Measurements from ENCODE around the gene DPH6.

DNA sequence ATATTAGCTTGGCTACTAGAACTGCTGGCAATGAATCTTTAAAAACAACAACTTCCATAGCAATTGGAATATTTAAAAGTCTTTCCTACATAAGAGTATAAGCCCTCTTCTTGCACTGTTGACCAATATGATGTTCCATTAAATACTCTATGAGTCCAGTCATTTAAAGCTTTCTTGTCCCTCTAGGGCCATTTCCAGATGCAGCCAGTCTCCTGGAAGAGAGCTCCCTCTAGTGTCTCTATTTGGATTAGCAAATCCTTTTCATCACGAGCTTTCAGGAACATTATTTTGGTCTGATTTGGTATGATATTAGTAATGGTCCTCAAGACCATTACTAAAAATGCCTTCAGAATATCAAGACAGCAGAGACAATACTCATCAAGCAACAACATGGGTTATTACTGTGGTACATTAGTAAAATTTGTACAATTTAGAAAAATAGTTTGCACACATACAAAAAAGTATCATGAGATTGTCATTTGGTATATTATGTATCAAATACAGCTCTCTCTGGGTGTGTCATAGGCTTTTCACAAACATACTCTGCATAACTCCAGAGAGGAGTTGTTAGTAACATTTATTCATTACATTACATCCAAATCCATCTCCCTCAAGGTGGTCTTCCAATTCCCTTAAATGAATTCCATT lies 101.3 kb downstream of the DPH6 start:
- TF ChIP-seq, protein P1, sequence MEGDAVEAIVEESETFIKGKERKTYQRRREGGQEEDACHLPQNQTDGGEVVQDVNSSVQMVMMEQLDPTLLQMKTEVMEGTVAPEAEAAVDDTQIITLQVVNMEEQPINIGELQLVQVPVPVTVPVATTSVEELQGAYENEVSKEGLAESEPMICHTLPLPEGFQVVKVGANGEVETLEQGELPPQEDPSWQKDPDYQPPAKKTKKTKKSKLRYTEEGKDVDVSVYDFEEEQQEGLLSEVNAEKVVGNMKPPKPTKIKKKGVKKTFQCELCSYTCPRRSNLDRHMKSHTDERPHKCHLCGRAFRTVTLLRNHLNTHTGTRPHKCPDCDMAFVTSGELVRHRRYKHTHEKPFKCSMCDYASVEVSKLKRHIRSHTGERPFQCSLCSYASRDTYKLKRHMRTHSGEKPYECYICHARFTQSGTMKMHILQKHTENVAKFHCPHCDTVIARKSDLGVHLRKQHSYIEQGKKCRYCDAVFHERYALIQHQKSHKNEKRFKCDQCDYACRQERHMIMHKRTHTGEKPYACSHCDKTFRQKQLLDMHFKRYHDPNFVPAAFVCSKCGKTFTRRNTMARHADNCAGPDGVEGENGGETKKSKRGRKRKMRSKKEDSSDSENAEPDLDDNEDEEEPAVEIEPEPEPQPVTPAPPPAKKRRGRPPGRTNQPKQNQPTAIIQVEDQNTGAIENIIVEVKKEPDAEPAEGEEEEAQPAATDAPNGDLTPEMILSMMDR (conservative IDR thresholded peaks at IDR 0.05; ENCODE audit: low read depth, low read length), result peak; percentile 88
- TF ChIP-seq EZH2 (IDR thresholded peaks at IDR 0.05; ENCODE audit: borderline replicate concordance, low read depth, low read length, poor library complexity, severe bottlenecking), result no peak

All from A673 (cell line).